WERI-Rb-1 (cell line): ENCODE measurements around the gene PSMA4.
"Not testable (repeated sequence)": the region's sequence is repeated elsewhere in the genome, so short reads cannot be mapped to it uniquely, and the experiment has no call there.

ENCODE experiments used
- DNase-seq: peaks from one replicate; pipeline ENCODE4 v3.0.0-alpha.2; 2020
- H3K27ac ChIP-seq: fragments of 250-450 bp; sonication (Bioruptor Pico); 2 replicates; pipeline ENCODE4 v1.5.1; 2020; ENCODE audit warnings: mild to moderate bottlenecking, moderate library complexity
- H3K27me3 ChIP-seq: fragments of 250-450 bp; sonication (Bioruptor Pico); 2 replicates; pipeline ENCODE4 v1.5.1; 2021; ENCODE audit warnings: mild to moderate bottlenecking, low read depth, moderate library complexity; ENCODE audit not compliant: insufficient read depth, severe bottlenecking
- H3K36me3 ChIP-seq: fragments of 250-450 bp; sonication (Bioruptor Pico); 2 replicates; pipeline ENCODE4 v1.5.1; 2020; ENCODE audit warnings: mild to moderate bottlenecking, moderate library complexity
- H3K4me3 ChIP-seq: 2 replicates; pipeline ENCODE4 v1.5.1; 2011; ENCODE audit warnings: low read depth, mild to moderate bottlenecking, control low read depth, low read length
- H3K9me3 ChIP-seq: fragments of 250-450 bp; sonication (Bioruptor Pico); 2 replicates; pipeline ENCODE4 v1.5.1; 2021; ENCODE audit warnings: mild to moderate bottlenecking, moderate library complexity; ENCODE audit not compliant: severe bottlenecking
- TF ChIP-seq, protein P1 (sequence below): IDR thresholded peaks from 2 replicates; pipeline ENCODE4 v1.5.1; 2011; ENCODE audit warnings: low read depth, mild to moderate bottlenecking, control low read depth, inconsistent platforms, low read length

The PSMA4 gene

DNA sequence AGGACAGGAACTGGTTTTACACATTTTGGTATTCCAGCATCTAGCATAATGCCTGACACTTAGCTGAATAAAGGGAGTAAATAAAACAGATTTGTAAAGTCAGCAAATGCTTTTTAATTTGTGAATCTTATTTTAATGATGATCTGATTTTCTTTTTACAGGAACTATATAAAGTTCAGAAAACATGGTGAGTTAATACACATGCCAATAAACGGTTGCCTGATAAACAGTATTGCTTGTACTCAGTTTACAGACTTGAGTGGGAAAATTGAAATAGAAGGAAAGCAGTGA is 1.4 kb downstream of the PSMA4 start:
- Histone ChIP-seq H3K36me3 (peaks cover 44% of the 10 kb centered on the region), H3K27me3 (no peaks in the 10 kb centered on the region), H3K9me3 (no peaks in the 10 kb centered on the region), H3K4me3 (no peak overlapping the region), H3K27ac (no peak overlapping the region)
- DNase-seq: no peak
- TF ChIP-seq, protein P1, sequence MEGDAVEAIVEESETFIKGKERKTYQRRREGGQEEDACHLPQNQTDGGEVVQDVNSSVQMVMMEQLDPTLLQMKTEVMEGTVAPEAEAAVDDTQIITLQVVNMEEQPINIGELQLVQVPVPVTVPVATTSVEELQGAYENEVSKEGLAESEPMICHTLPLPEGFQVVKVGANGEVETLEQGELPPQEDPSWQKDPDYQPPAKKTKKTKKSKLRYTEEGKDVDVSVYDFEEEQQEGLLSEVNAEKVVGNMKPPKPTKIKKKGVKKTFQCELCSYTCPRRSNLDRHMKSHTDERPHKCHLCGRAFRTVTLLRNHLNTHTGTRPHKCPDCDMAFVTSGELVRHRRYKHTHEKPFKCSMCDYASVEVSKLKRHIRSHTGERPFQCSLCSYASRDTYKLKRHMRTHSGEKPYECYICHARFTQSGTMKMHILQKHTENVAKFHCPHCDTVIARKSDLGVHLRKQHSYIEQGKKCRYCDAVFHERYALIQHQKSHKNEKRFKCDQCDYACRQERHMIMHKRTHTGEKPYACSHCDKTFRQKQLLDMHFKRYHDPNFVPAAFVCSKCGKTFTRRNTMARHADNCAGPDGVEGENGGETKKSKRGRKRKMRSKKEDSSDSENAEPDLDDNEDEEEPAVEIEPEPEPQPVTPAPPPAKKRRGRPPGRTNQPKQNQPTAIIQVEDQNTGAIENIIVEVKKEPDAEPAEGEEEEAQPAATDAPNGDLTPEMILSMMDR: no peak

- H3K27ac ChIP-seq: no peak overlapping the region
- TF ChIP-seq, protein P1: no peak
- no peaks in the 10 kb centered on the region for H3K27me3 ChIP-seq
- no peak overlapping the region for H3K4me3 ChIP-seq
- no peak for DNase-seq
- no peaks in the 10 kb centered on the region for H3K9me3 ChIP-seq
- H3K36me3 ChIP-seq: peaks cover 54% of the 10 kb centered on the region
Observed at GRCh38 chr15:78542647-78543046, 2.4 kb downstream of the PSMA4 start.

DNA sequence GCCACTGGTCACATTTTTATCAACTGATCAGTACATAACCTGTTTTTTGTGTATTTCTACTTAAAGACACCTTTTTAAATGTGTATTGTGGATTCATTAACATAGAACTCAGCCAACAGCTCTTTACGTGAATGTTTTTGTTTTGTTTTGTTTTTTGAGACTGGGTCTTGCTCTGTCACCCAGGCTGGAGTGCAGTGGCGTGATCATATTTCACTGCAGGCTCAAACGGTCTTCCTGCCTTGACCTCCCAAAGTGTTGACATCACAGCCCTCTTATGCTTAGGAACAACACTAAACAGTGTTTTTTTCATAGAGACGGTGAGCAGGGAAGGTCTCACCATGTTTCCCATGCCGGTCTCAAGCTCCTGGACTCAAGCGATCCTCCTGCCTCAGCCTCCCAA is 9.9 kb downstream of the PSMA4 start:
- peaks cover 54% of the 10 kb centered on the region for H3K36me3 ChIP-seq
- no peak overlapping the region for H3K27ac ChIP-seq
- no peaks in the 10 kb centered on the region for H3K9me3 ChIP-seq
- no peaks in the 10 kb centered on the region for H3K27me3 ChIP-seq
- no peak for DNase-seq
- H3K4me3 ChIP-seq: no peak overlapping the region
- TF ChIP-seq, protein P1: no peak

DNA sequence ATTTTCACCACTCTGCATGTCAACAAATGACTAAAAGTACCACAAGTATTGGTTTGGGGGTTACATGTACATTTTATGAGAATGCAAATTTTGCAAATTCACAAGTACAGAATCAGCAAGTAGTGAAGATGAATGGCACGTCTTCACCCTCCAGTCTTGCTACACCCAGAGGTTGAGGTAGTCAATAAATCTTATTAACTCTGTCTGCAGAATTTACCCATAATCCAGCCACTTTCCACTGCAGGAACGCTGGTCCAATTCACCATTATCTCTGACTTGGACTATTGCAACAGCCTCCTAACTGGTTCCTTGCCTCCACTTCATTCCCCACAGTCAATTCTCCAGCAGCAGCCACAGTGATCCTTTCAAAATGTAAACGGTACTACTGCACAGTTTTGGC is 10.6 kb downstream of the PSMA4 start:
- Histone ChIP-seq H3K9me3 (no peaks in the 10 kb centered on the region), H3K27me3 (no peaks in the 10 kb centered on the region), H3K4me3 (no peak overlapping the region), H3K36me3 (peaks cover 48% of the 10 kb centered on the region), H3K27ac (no peak overlapping the region)
- TF ChIP-seq, protein P1: no peak
- no peak for DNase-seq

DNA sequence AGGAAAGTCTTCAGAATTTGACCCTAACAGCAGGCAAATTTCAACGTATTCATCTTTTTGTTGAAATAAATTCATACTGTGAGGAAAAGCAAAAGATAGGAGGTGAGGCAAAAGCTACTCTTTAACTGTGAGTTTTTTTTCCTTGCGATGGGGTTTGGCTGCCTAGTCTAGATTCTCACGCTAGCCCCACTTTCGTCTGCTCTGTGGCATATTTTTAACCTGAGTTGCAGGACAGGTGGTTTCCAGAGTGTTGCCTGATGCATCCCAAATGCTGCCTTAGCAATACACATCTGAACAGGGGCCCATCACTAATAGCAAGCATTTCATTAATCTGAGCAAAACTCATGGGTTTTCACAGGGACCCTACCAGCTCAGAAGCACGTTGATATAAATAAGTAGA is 11.7 kb downstream of the PSMA4 start:
- H3K4me3 ChIP-seq: no peak overlapping the region
- no peaks in the 10 kb centered on the region for H3K9me3 ChIP-seq
- TF ChIP-seq, protein P1: no peak
- no peak overlapping the region for H3K27ac ChIP-seq
- H3K36me3 ChIP-seq: peaks cover 37% of the 10 kb centered on the region
- no peak for DNase-seq
- no peaks in the 10 kb centered on the region for H3K27me3 ChIP-seq

GRCh38 chr15:78552597-78552996 is 12.4 kb downstream of the PSMA4 start:
- H3K4me3 ChIP-seq: no peak overlapping the region
- DNase-seq: no peak
- peaks cover 1% of the 10 kb centered on the region for H3K9me3 ChIP-seq
- H3K27ac ChIP-seq: no peak overlapping the region
- no peaks in the 10 kb centered on the region for H3K27me3 ChIP-seq
- peaks cover 30% of the 10 kb centered on the region for H3K36me3 ChIP-seq
- TF ChIP-seq, protein P1: no peak

DNA sequence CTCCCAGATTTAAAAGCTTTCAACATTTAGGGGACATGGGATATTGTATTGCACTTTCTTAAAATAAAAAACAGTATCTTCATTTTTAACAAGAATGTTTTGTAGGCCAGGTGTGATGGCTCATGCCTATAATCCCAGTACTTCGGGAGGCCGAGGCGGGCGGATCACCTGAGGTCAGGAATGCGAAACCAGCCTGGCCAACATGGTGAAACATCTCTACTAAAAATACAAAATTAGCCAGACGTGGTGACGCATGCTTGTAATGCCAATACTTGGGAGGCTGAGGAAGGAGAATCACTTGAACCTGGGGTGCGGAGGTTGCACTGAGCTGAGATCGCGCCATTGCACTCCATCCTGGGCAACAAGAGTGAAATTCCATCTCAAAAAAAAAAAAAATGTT is 20.0 kb downstream of the PSMA4 start:
- not testable (repeated sequence) for H3K27me3 ChIP-seq, H3K9me3 ChIP-seq, DNase-seq, H3K4me3 ChIP-seq, H3K27ac ChIP-seq, H3K36me3 ChIP-seq
